Heart right ventricle (tissue), 16 donors: Measurements from ENCODE around the gene MAD1L1. TPM values are rescaled to one million over a fixed set of nuclear protein-coding genes. Genes with fewer than 3 reads are reported as not detected.

ENCODE experiments used
- ATAC-seq, 8 donors: fragments of 200-7000 bp; cut with Tn5 transposase; one replicate each; pipeline ENCODE4 v1.9.1; 2020; ENCODE audit warnings: mild to moderate bottlenecking in 8 of 8, moderate library complexity in 8 of 8, moderate number of reproducible peaks in 1 of 8
- DNase-seq, 2 donors: peaks; one replicate each; pipeline ENCODE4 v3.0.0-alpha.2; 2020
- H3K27ac ChIP-seq, 10 donors: fragments of 200-600 bp; sonication (generic) in 2 of 10; one replicate each; pipeline versions ENCODE4 v1.5.0 to v1.8.0; 2020 to 2022; ENCODE audit warnings: mild to moderate bottlenecking in 3 of 10
- H3K27me3 ChIP-seq, 7 donors: fragments of 200-600 bp; one replicate each; pipeline ENCODE4 v1.8.0; 2021 to 2022; ENCODE audit warnings: mild to moderate bottlenecking in 2 of 7
- H3K36me3 ChIP-seq, 9 donors: fragments of 200-600 bp; sonication (generic) in 1 of 9; one replicate each; pipeline versions ENCODE4 v1.5.0 to v1.8.0; 2020 to 2022; ENCODE audit warnings: mild to moderate bottlenecking in 2 of 9
- H3K4me1 ChIP-seq, 9 donors: fragments of 200-600 bp; sonication (generic) in 1 of 9; one replicate each; pipeline versions ENCODE4 v1.5.0 to v1.8.0; 2020 to 2022; ENCODE audit warnings: mild to moderate bottlenecking in 4 of 9
- H3K4me3 ChIP-seq, 10 donors: fragments of 200-600 bp; sonication (generic) in 2 of 10; one replicate each; pipeline versions ENCODE4 v1.5.0 to v1.8.0; 2020 to 2022; ENCODE audit warnings: mild to moderate bottlenecking in 7 of 10, moderate library complexity in 2 of 10
- H3K9me3 ChIP-seq, 11 donors: fragments of 200-600 bp in 10 of 11; sonication (generic) in 2 of 11; one replicate each; pipeline versions ENCODE4 v1.5.0 to v1.8.0; 2013 to 2022; ENCODE audit warnings: mild to moderate bottlenecking in 2 of 11, control low read depth in 1 of 11, moderate library complexity in 1 of 11
- WGBS, 2 donors: extraction: QIAGEN DNeasy Blood & Tissue Kit; methylation state at CpG; one replicate each; pipeline ENCODE4 v1.1.7; 2013; ENCODE audit warnings: inconsistent platforms in 1 of 2; 5-methylcytosine and 5-hydroxymethylcytosine counted together
- intact Hi-C, 10 donors: fragments of 100-400 bp; cut with DNase I; formaldehyde crosslinking; loops; one replicate each; pipeline versions ENCODE4 v1.11.1 to v1.14.2; 2022
- polyA plus RNA-seq, 2 donors: library from polyadenylated mRNA; stranded (reverse); fragments of 200-250 nt; gene quantifications; one replicate each; pipeline ENCODE4 v1.2.3, GENCODE V29; 2013
- total RNA-seq, 10 donors: library from RNA; stranded (reverse); fragmentation: NEBNext Ultra II Directional in 3 of 10; extraction: Animal tissue kit (Norgen Biotek cat#: 25700) in 3 of 10; gene quantifications; one replicate each; pipeline versions ENCODE4 v1.2.1 to v1.2.4, GENCODE V29; 2021 to 2023
- TF ChIP-seq, protein P1 (sequence below), 9 donors: fragments of 200-600 bp; sonication (generic) in 2 of 9; IDR thresholded peaks; one replicate each; pipeline versions ENCODE4 v1.5.0 to v1.8.0; 2021 to 2022; ENCODE audit warnings: antibody characterized with exemption in 9 of 9, mild to moderate bottlenecking in 5 of 9, moderate library complexity in 1 of 9
- donor health status: Arrhythmogenic right ventricular cardiomyopathy.
- donor health status: ischemic (EF 13 %, LVEDD 7.1; RV severe dilation, severe dysfunction).
- donor health status: healthy with polysubstance abuse.
- donor health status: DM: no; HTN: yes; CAD: no.
- donor health status: DM: no; HTN: no; CAD: no.
- donor health status: ischemic (EF 25% LVEDD 6.9; RV normal size, moderate dysfunction).
- donor health status: ischemic (EF 25% LVEDD 5.7; RV mildly dilated, moderate dysfunction).
- donor health status: healthy.
- donor health status: DM: yes; HTN: yes; CAD: no.
- donor health status: Ischemic cardiomyopathy.
- donor health status: ischemic (EF 35%, LVEDD 5.7; RV mildly dilated, moderate dysfunction).
- donor health status: nonischemic (EF 11% LVEDD 7.7; RV severe dilation, severe dysfunction).
- donor health status: DM: yes; HTN: yes; CAD: no.
- donor health status: PGD.
- donor health status: ischemic (EF 29% LVEDD 5.4; RV normal size, mild dysfunction).
- donor health status: nonischemic (EF 23%, LVEDD 6.1; RV moderate dilation, normal function).

The MAD1L1 gene
- total and polyA plus RNA-seq, 12 donors, result 13.8 to 46.8 (median 20.2) TPM

DNA sequence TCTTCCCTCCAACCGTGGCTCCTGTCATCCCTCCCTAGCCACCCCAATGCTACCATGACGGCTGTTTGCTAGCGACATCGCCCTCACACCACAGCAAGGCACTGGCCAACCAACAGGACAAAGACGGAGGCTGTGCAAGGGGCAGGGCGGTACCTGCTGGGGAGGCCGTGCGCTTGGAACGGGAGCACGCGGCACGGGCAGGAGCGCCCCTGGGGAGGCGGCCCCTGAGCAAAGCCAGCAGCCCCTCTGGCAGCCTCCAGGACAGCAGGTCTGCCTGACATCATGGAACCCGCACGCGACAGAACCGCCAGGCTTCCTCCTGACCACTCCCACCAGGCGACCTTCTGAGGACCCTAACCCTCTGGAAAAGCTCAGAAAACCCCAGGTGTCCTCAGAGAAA lies 12.7 kb downstream of the MAD1L1 start:
- WGBS, 2 donors, result 95 to 96% methylated on average over 19 of the region's 19 CpGs
- intact Hi-C loops, result no loop called here
- Histone ChIP-seq H3K27ac (no peak overlapping the region), H3K4me1 (peaks cover 0 to 15% (median 0%) of the 10 kb centered on the region in 9 donors), H3K36me3 (peaks cover 0 to 95% (median 28%) of the 10 kb centered on the region in 9 donors), H3K9me3 (peaks cover 0 to 3% (median 0%) of the 10 kb centered on the region in 11 donors), H3K4me3 (no peak overlapping the region), H3K27me3 (no peaks in the 10 kb centered on the region)
- TF ChIP-seq, protein P1, sequence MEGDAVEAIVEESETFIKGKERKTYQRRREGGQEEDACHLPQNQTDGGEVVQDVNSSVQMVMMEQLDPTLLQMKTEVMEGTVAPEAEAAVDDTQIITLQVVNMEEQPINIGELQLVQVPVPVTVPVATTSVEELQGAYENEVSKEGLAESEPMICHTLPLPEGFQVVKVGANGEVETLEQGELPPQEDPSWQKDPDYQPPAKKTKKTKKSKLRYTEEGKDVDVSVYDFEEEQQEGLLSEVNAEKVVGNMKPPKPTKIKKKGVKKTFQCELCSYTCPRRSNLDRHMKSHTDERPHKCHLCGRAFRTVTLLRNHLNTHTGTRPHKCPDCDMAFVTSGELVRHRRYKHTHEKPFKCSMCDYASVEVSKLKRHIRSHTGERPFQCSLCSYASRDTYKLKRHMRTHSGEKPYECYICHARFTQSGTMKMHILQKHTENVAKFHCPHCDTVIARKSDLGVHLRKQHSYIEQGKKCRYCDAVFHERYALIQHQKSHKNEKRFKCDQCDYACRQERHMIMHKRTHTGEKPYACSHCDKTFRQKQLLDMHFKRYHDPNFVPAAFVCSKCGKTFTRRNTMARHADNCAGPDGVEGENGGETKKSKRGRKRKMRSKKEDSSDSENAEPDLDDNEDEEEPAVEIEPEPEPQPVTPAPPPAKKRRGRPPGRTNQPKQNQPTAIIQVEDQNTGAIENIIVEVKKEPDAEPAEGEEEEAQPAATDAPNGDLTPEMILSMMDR (IDR thresholded peaks at IDR 0.05), result no peak
- DNase-seq (no peak), ATAC-seq (peak in 1 of 8 donors; percentile 8)

DNA sequence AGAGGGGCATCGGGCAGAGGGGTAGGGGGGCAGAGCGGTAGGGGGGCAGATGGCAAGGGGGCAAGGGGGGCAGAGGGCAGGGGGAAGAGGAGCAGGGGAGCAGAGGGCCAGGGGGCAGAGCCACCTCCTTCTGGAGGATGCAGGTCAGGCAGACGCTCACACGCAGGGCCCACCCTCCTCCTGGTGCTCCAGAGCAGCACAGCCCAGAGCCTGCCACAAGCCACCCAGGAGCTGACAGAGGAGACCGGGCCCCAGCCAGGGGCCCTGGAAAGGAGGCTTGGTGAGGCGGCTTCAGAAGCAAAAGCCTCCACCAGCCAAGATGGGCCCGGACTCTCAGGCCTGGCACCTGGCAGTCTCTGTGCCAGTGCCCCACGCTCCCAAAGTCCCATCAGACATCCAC lies 13.1 kb downstream of the MAD1L1 start:
- TF ChIP-seq, protein P1 (IDR thresholded peaks at IDR 0.05), result no peak
- Histone ChIP-seq H3K27ac (no peak overlapping the region), H3K9me3 (peaks cover 0 to 3% (median 0%) of the 10 kb centered on the region in 11 donors), H3K4me1 (peaks cover 0 to 14% (median 2%) of the 10 kb centered on the region in 9 donors), H3K36me3 (peaks cover 0 to 95% (median 28%) of the 10 kb centered on the region in 9 donors), H3K4me3 (no peak overlapping the region), H3K27me3 (no peaks in the 10 kb centered on the region)
- intact Hi-C loops, result loop anchor here in 1 of 10 donors (10.0 kb wide), 1 partner anchor 645 kb away; the partner anchor contains the start of gene PSMG3
- no peak for ATAC-seq
- WGBS, 2 donors, result 97% methylated on average over 8 of the region's 8 CpGs
- DNase-seq, result no peak

DNA sequence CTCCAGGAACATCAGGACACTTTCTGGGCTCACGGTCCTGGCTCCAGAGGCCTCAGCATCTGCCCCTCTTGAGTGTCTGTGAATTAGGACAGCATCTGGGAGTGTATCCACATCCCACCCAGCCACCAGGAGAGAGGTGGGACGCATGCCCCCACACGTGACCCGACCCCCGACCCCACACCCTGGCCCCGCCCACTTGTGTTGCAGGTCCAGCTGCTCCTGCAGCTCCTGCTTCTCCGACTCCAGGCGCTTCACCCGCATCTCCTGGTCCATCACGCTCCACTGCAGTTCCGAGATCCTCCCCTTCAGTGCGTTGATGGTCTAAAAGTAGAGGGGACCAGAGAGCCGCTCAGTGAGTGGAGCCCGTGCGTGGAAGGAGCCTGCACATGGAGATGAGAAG lies 13.6 kb downstream of the MAD1L1 start:
- intact Hi-C loops, result loop anchor here in 1 of 10 donors (10.0 kb wide), 1 partner anchor 644 kb away; the partner anchor contains the start of gene PSMG3

DNA sequence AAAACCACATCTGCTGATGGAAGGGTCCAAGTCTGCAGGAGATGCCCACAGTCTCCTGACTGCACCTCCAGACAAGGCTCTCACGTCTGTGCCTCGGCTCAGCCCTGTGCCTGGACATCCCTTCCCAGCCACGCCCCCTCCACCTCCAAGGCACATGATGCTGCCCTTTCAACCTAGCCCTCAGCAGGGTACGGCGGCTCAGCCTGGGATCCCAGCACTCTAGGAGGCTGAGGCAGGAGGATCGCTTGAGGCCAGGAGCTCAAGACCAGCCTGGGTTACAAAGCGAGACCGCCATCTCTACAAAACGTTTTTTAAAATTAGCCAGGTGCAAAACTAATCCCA lies 14.3 kb downstream of the MAD1L1 start:
- H3K27me3 ChIP-seq, result no peaks in the 10 kb centered on the region
- H3K4me1 ChIP-seq, result peaks cover 0 to 26% (median 9%) of the 10 kb centered on the region in 9 donors
- H3K9me3 ChIP-seq, result peaks cover 0 to 3% (median 0%) of the 10 kb centered on the region in 11 donors
- no peak overlapping the region for H3K4me3 ChIP-seq
- H3K36me3 ChIP-seq, result peaks cover 0 to 95% (median 28%) of the 10 kb centered on the region in 9 donors
- no peak for DNase-seq
- no peak overlapping the region for H3K27ac ChIP-seq
- intact Hi-C loops, result loop anchor here in 1 of 10 donors (10.0 kb wide), 1 partner anchor 644 kb away; the partner anchor contains the start of gene PSMG3
- 94% methylated on average over 9 of the region's 9 CpGs for WGBS, 2 donors
- ATAC-seq, result no peak
- TF ChIP-seq, protein P1 (IDR thresholded peaks at IDR 0.05), result no peak

More for the DNA sequence above, 13.6 kb downstream of the MAD1L1 start:
- 90 to 95% methylated on average over 15 of the region's 15 CpGs for WGBS, 2 donors
- Histone ChIP-seq H3K4me3 (no peak overlapping the region), H3K27me3 (no peaks in the 10 kb centered on the region), H3K27ac (no peak overlapping the region), H3K36me3 (peaks cover 0 to 95% (median 28%) of the 10 kb centered on the region in 9 donors), H3K9me3 (peaks cover 0 to 3% (median 0%) of the 10 kb centered on the region in 11 donors), H3K4me1 (peaks cover 0 to 19% (median 6%) of the 10 kb centered on the region in 9 donors)
- ATAC-seq, result no peak
- TF ChIP-seq, protein P1 (IDR thresholded peaks at IDR 0.05), result no peak
- DNase-seq, result no peak
